NT2/D1 (cell line): ENCODE results near the gene UTF1.

Experiments used
- SUZ12 ChIP-seq: IDR thresholded peaks from 2 replicates; pipeline ENCODE4 v1.6.1; 2011; ENCODE audit not compliant: insufficient read length, insufficient read depth; ENCODE audit errors: extremely low read depth
- YY1 ChIP-seq: IDR thresholded peaks from 2 replicates; pipeline ENCODE4 v1.6.1; 2011; ENCODE audit not compliant: insufficient read length, insufficient read depth

DNA sequence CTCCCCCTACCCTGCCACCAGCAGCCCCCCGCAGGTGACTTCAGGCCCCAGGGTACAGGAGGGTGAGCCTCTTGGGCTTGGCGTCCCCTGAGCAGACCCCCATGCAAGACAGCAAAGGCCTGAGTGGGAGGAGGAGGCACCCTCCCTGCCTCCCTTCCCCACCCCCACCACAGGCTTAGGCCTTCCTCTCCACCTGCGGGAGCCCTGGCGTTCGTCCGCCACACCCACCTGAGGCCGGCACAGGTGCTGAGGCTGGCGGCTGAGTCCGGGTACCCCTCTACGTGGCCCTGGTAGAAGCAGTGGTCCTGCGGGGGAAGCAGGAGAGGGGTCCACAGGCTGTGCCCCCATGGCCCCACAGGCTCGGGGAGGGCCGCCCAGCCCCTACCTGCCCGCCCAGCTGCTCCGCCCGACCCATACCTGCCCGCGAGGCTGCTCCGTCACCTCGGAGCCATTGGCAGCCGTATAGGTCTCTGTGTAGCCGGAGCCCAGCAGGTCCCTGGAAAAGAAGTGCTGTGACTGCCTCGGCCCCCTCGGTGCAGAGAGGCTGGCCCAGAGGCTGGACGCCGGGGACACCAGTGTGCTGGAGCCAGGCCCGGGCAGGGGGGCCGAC is 43.6 kb downstream of the UTF1 start:
- no peak for TF ChIP-seq YY1
- TF ChIP-seq SUZ12: no peak
